T-cell (primary cell): ENCODE results near the gene TTYH3. TPM values are rescaled to one million over a fixed set of nuclear protein-coding genes. Genes with fewer than 3 reads are reported as not detected.

ENCODE experiments used
- ATAC-seq, 4 experiments: fragments of 200-7000 bp in 3 of 4; fragments of 150-1000 bp in 1 of 4; cut with Tn5 transposase; replicated peaks in 1 of 4; 1 replicate in 3 of 4; 2 replicates in 1 of 4; pipeline ENCODE4 v1.10.0; 2021; ENCODE audit warnings: moderate library complexity in 3 of 4, mild to moderate bottlenecking in 2 of 4, moderate number of reproducible peaks in 1 of 4
- CTCF ChIA-PET, 2 donors: fragments of 300-600 bp; sonication (Branson Sonifier 250); formaldehyde crosslinking; loops; one replicate each; lab custom pipeline; 2022; ENCODE audit warnings: antibody characterized with exemption in 2 of 2; lab: Charles Lee
- POLR2A ChIA-PET, 2 donors: fragments of 300-600 bp; sonication (Branson Sonifier 250); formaldehyde crosslinking; loops; one replicate each; lab custom pipeline; 2022; ENCODE audit warnings: antibody characterized with exemption in 2 of 2; lab: Charles Lee
- DNase-seq, 35 experiments: peaks; one replicate each; pipeline versions ENCODE4 v3.0.0 to v3.0.0-alpha.2; 2013 to 2023
- H3K27ac ChIP-seq: one replicate; pipeline ENCODE4 v1.5.1; 2013; ENCODE audit warnings: low read length
- H3K27me3 ChIP-seq, 2 experiments: replicated peaks in 1 of 2; 1 replicate in 1 of 2; 2 replicates in 1 of 2; pipeline versions ENCODE4 v1.6.1 to v1.7.0; 2013; ENCODE audit warnings: low read length in 1 of 2, mixed read lengths in 1 of 2; ENCODE audit not compliant: control insufficient read depth in 2 of 2, insufficient read depth in 2 of 2; ENCODE audit errors: extremely low read depth in 1 of 2
- H3K36me3 ChIP-seq, 2 donors: 1 replicate in 1 of 2; 2 replicates in 1 of 2; pipeline versions ENCODE4 v1.6.1 to v1.7.0; 2013; ENCODE audit warnings: low read length in 1 of 2; ENCODE audit not compliant: control insufficient read depth in 2 of 2, insufficient read depth in 1 of 2; ENCODE audit errors: extremely low read depth in 1 of 2
- H3K4me1 ChIP-seq, 2 experiments: 1 replicate in 1 of 2; 2 replicates in 1 of 2; pipeline versions ENCODE4 v1.6.1 to v1.7.0; 2013; ENCODE audit warnings: low read length in 2 of 2, mixed read lengths in 1 of 2; ENCODE audit not compliant: insufficient read depth in 2 of 2, control insufficient read depth in 1 of 2; ENCODE audit errors: extremely low read depth in 1 of 2
- H3K4me3 ChIP-seq, 2 donors: 1 replicate in 1 of 2; 2 replicates in 1 of 2; pipeline versions ENCODE4 v1.5.1 to v1.7.0; 2013; ENCODE audit warnings: mild to moderate bottlenecking in 2 of 2, low read length in 1 of 2, moderate library complexity in 1 of 2; ENCODE audit not compliant: control insufficient read depth in 1 of 2; ENCODE audit errors: extremely low read depth in 1 of 2
- H3K9me3 ChIP-seq: 2 replicates; pipeline ENCODE4 v1.7.0; 2013
- H3K27ac Mint-ChIP-seq, 2 donors: one replicate each; pipeline ENCODE4 v1.8.0; 2020 to 2021; ENCODE audit warnings: mild to moderate bottlenecking in 2 of 2, mixed read lengths in 2 of 2
- H3K27me3 Mint-ChIP-seq, 2 donors: one replicate each; pipeline ENCODE4 v1.8.0; 2021 to 2022; ENCODE audit warnings: mixed read lengths in 2 of 2
- H3K36me3 Mint-ChIP-seq: one replicate; pipeline ENCODE4 v1.8.0; 2021; ENCODE audit warnings: mixed read lengths
- H3K4me1 Mint-ChIP-seq, 3 donors: one replicate each; pipeline ENCODE4 v1.8.0; 2020 to 2022; ENCODE audit warnings: mixed read lengths in 3 of 3, mild to moderate bottlenecking in 1 of 3
- H3K4me3 Mint-ChIP-seq, 3 donors: one replicate each; pipeline ENCODE4 v1.8.0; 2020 to 2022; ENCODE audit warnings: mild to moderate bottlenecking in 3 of 3, mixed read lengths in 3 of 3, moderate library complexity in 3 of 3
- H3K9me3 Mint-ChIP-seq, 3 donors: one replicate each; pipeline ENCODE4 v1.8.0; 2020 to 2022; ENCODE audit warnings: mixed read lengths in 3 of 3
- WGBS: methylation state at CpG from one replicate; pipeline ENCODE4 v1.1.5; 2013; ENCODE audit warnings: missing lambda C conversion rate; ENCODE audit not compliant: insufficient coverage; 5-methylcytosine and 5-hydroxymethylcytosine counted together
- total RNA-seq, 35 experiments: library from RNA in 6 of 35; stranded (reverse) in 6 of 35; fragments of 120-200 nt in 1 of 35; gene quantifications; one replicate each; pipeline versions ENCODE4 v1.2.1 to v1.2.4 and lab custom pipeline; 2013 to 2026

TTYH3 gene
- total RNA-seq, 5 donors from 2014 or later (not counting 1 experiment from before 2014, with no cell fraction given), result 11.5 to 17.7 (median 14.5) TPM

GRCh38 chr7:2646336-2646679 lies 14.5 kb downstream of the TTYH3 start:
- Histone ChIP-seq H3K27me3 (no peaks in the 10 kb centered on the region), H3K4me1 (peaks cover 2 to 32% of the 10 kb centered on the region in 2 experiments), H3K4me3 (no peak overlapping the region), H3K9me3 (no peaks in the 10 kb centered on the region), H3K36me3 (peaks cover 0 to 6% of the 10 kb centered on the region in 2 donors), H3K27ac (no peak overlapping the region)
- DNase-seq, result no peak
- WGBS, result 96% methylated on average over 9 of the region's 10 CpGs
- Mint-ChIP-seq H3K36me3 (no peaks in the 10 kb centered on the region), H3K27me3 (no peaks in the 10 kb centered on the region), H3K27ac (no peak overlapping the region), H3K4me1 (peaks cover 15 to 23% (median 23%) of the 10 kb centered on the region in 3 donors), H3K9me3 (no peaks in the 10 kb centered on the region), H3K4me3 (peak overlapping the region in 1 of 3 donors; percentile 84)
- CTCF ChIA-PET, result no interaction called here
- POLR2A ChIA-PET, result no interaction called here
- ATAC-seq, result no peak

- Mint-ChIP-seq H3K36me3 (no peaks in the 10 kb centered on the region), H3K27ac (no peak overlapping the region), H3K4me1 (peaks cover 15 to 23% (median 23%) of the 10 kb centered on the region in 3 donors), H3K9me3 (no peaks in the 10 kb centered on the region), H3K4me3 (no peak overlapping the region), H3K27me3 (no peaks in the 10 kb centered on the region)
- POLR2A ChIA-PET, result no interaction called here
- 95% methylated on average over 53 of the region's 73 CpGs for WGBS
- DNase-seq (no peak), ATAC-seq (no peak)
- peaks cover 0 to 6% of the 10 kb centered on the region in 2 donors for H3K36me3 ChIP-seq
- H3K4me1 ChIP-seq, result peaks cover 2 to 32% of the 10 kb centered on the region in 2 experiments
- H3K4me3 ChIP-seq, result no peak overlapping the region
- CTCF ChIA-PET, result no interaction called here
- no peak overlapping the region for H3K27ac ChIP-seq
- no peaks in the 10 kb centered on the region for H3K9me3 ChIP-seq
- no peaks in the 10 kb centered on the region for H3K27me3 ChIP-seq
Observed at GRCh38 chr7:2646680-2647571, 15.1 kb downstream of the TTYH3 start.

- no peaks in the 10 kb centered on the region for H3K36me3 Mint-ChIP-seq
- 94% methylated on average over 13 of the region's 15 CpGs for WGBS
Observed at GRCh38 chr7:2647594-2648172, 15.9 kb downstream of the TTYH3 start.

GRCh38 chr7:2649139-2649838 lies 17.5 kb downstream of the TTYH3 start:
- H3K9me3 ChIP-seq, result no peaks in the 10 kb centered on the region
- no peak overlapping the region for H3K27ac Mint-ChIP-seq
- H3K4me3 Mint-ChIP-seq, result no peak overlapping the region
- H3K27me3 Mint-ChIP-seq, result no peaks in the 10 kb centered on the region
- H3K4me1 ChIP-seq, result peaks cover 2 to 25% of the 10 kb centered on the region in 2 experiments
- H3K36me3 Mint-ChIP-seq, result no peaks in the 10 kb centered on the region
- peaks cover 0 to 6% of the 10 kb centered on the region in 2 donors for H3K36me3 ChIP-seq
- H3K4me3 ChIP-seq, result no peak overlapping the region
- 92% methylated on average over 9 of the region's 18 CpGs for WGBS
- no peaks in the 10 kb centered on the region for H3K27me3 ChIP-seq
- no peaks in the 10 kb centered on the region for H3K9me3 Mint-ChIP-seq
- no peak overlapping the region for H3K27ac ChIP-seq
- POLR2A ChIA-PET, result interaction anchor here in 1 of 2 donors (0.6 kb wide), 1 partner anchor 7 kb away, joined by 3 read pairs; no protein-coding TSS in a partner anchor
- no peak for ATAC-seq
- H3K4me1 Mint-ChIP-seq, result peaks cover 15% of the 10 kb centered on the region in 3 donors
- no peak for DNase-seq
- CTCF ChIA-PET, result no interaction called here

More at GRCh38 chr7:2647594-2648172, 15.9 kb downstream of the TTYH3 start:
- Histone ChIP-seq H3K27me3 (no peaks in the 10 kb centered on the region), H3K9me3 (no peaks in the 10 kb centered on the region), H3K36me3 (peaks cover 0 to 6% of the 10 kb centered on the region in 2 donors), H3K4me3 (no peak overlapping the region), H3K4me1 (peaks cover 2 to 32% of the 10 kb centered on the region in 2 experiments), H3K27ac (no peak overlapping the region)
- no peak overlapping the region for H3K4me3 Mint-ChIP-seq
- peaks cover 15 to 23% (median 23%) of the 10 kb centered on the region in 3 donors for H3K4me1 Mint-ChIP-seq
- H3K27ac Mint-ChIP-seq, result no peak overlapping the region
- DNase-seq (peak in 1 of 35 experiments; percentile 9), ATAC-seq (no peak)
- no peaks in the 10 kb centered on the region for H3K27me3 Mint-ChIP-seq
- CTCF ChIA-PET, result no interaction called here
- POLR2A ChIA-PET, result no interaction called here
- H3K9me3 Mint-ChIP-seq, result no peaks in the 10 kb centered on the region

- POLR2A ChIA-PET, result no interaction called here
- Mint-ChIP-seq H3K4me3 (no peak overlapping the region), H3K9me3 (no peaks in the 10 kb centered on the region), H3K4me1 (peaks cover 8% of the 10 kb centered on the region in 3 donors), H3K36me3 (no peaks in the 10 kb centered on the region), H3K27ac (no peak overlapping the region), H3K27me3 (no peaks in the 10 kb centered on the region)
- Histone ChIP-seq H3K9me3 (no peaks in the 10 kb centered on the region), H3K4me3 (no peak overlapping the region), H3K27ac (no peak overlapping the region), H3K4me1 (peaks cover 2 to 18% of the 10 kb centered on the region in 2 experiments), H3K27me3 (no peaks in the 10 kb centered on the region), H3K36me3 (peaks cover 0 to 6% of the 10 kb centered on the region in 2 donors)
- ATAC-seq (no peak), DNase-seq (no peak)
- 92% methylated on average over 8 of the region's 11 CpGs for WGBS
- CTCF ChIA-PET, result interaction anchor here in 1 of 2 donors (0.9 kb wide), 1 partner anchor 69 kb away, joined by 3 read pairs; no protein-coding TSS in a partner anchor
Observed at GRCh38 chr7:2649991-2650390, 18.2 kb downstream of the TTYH3 start.

- H3K36me3 Mint-ChIP-seq, result no peaks in the 10 kb centered on the region
- Histone ChIP-seq H3K4me3 (no peak overlapping the region), H3K9me3 (no peaks in the 10 kb centered on the region), H3K4me1 (peaks cover 0 to 13% of the 10 kb centered on the region in 2 experiments), H3K27ac (no peak overlapping the region), H3K27me3 (no peaks in the 10 kb centered on the region), H3K36me3 (peaks cover 0 to 6% of the 10 kb centered on the region in 2 donors)
- 85% methylated on average over 4 of the region's 8 CpGs for WGBS
- ChIA-PET POLR2A (no interaction called here), CTCF (interaction anchor here in 1 of 2 donors (0.6 to 0.9 kb wide), 2 partner anchors 69 to 654 kb away, joined by 3 to 4 read pairs; no protein-coding TSS in a partner anchor)
- H3K4me1 Mint-ChIP-seq, result peaks cover 3% of the 10 kb centered on the region in 3 donors
- no peak overlapping the region for H3K4me3 Mint-ChIP-seq
- no peak overlapping the region for H3K27ac Mint-ChIP-seq
- ATAC-seq (no peak), DNase-seq (no peak)
- H3K9me3 Mint-ChIP-seq, result no peaks in the 10 kb centered on the region
- H3K27me3 Mint-ChIP-seq, result no peaks in the 10 kb centered on the region
Observed at GRCh38 chr7:2650451-2650850, 18.7 kb downstream of the TTYH3 start.
